Stomach smooth muscle (tissue), 2 donors: Measurements from ENCODE around the gene MRGPRG.
"Not testable (repeated sequence)": the region's sequence is repeated elsewhere in the genome, so short reads cannot be mapped to it uniquely, and the experiment has no call there.

Experiments used
- H3K27ac ChIP-seq: one replicate; pipeline ENCODE4 v1.7.0; 2013; ENCODE audit warnings: mild to moderate bottlenecking, low read length, inconsistent platforms
- H3K27me3 ChIP-seq, 2 donors: one replicate each; pipeline ENCODE4 v1.7.0; 2013; ENCODE audit warnings: low read length in 2 of 2; ENCODE audit not compliant: insufficient read depth in 2 of 2, control insufficient read depth in 1 of 2
- H3K36me3 ChIP-seq, 2 donors: one replicate each; pipeline ENCODE4 v1.7.0; 2013; ENCODE audit warnings: low read length in 2 of 2; ENCODE audit not compliant: control insufficient read depth in 2 of 2, insufficient read depth in 2 of 2
- H3K4me1 ChIP-seq: one replicate; pipeline ENCODE4 v1.7.0; 2013; ENCODE audit warnings: low read length; ENCODE audit not compliant: control insufficient read depth, insufficient read depth
- H3K4me3 ChIP-seq, 2 donors: one replicate each; pipeline ENCODE4 v1.7.0; 2013; ENCODE audit warnings: low read length in 2 of 2
- H3K9ac ChIP-seq, 2 donors: one replicate each; pipeline ENCODE4 v1.7.0; 2013; ENCODE audit warnings: low read length in 2 of 2, mild to moderate bottlenecking in 1 of 2
- H3K9me3 ChIP-seq, 2 donors: one replicate each; pipeline ENCODE4 v1.7.0; 2013; ENCODE audit warnings: low read length in 2 of 2; ENCODE audit not compliant: control insufficient read depth in 2 of 2
- donor health status: healthy.
- donor health status: Pancreatic carcinoma.

Gene MRGPRG

DNA sequence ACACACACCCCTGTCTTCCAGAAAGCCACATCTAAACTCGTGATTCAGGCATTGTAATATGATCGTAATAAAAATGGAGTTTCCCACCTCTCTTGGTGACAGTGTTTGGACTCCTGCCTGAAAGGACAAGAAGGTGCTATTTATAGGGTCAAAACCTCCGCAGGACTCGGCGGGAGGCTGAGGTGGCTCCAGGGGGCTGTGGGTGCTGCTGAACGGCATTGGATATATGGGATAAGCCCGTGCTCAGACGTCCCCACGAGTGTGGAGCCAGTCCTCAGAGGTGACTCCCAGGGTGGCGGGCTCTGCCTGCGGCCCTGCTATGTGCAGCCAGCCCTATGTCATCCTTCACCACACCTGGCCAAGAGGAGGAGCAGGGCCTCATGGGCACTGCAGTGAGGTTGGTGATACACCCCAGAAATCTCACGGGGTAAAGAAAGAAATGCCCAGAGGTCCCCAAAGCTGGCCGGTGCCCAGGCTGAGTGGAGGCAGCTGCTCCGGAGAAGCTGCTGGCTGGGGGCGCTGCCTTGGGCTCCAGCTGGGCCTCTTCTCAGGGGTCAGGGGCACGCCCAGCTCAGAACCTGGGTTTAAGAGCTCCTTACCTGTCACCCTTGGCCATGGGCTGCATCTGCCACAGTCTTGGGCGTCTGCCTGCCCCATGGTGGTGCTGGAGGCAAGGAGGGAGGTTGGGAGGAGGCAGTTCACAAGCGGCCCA is 48.4 kb downstream of the MRGPRG start:
- Histone ChIP-seq H3K27me3 (peaks cover 0 to 2% of the 10 kb centered on the region in 2 donors), H3K4me1 (peaks cover 32% of the 10 kb centered on the region), H3K9me3 (no peaks in the 10 kb centered on the region), H3K4me3 (peak overlapping the region; percentile 79 to 82), H3K9ac (peak overlapping the region in 1 of 2 donors; percentile 66), H3K36me3 (no peaks in the 10 kb centered on the region), H3K27ac (no peak overlapping the region)

DNA sequence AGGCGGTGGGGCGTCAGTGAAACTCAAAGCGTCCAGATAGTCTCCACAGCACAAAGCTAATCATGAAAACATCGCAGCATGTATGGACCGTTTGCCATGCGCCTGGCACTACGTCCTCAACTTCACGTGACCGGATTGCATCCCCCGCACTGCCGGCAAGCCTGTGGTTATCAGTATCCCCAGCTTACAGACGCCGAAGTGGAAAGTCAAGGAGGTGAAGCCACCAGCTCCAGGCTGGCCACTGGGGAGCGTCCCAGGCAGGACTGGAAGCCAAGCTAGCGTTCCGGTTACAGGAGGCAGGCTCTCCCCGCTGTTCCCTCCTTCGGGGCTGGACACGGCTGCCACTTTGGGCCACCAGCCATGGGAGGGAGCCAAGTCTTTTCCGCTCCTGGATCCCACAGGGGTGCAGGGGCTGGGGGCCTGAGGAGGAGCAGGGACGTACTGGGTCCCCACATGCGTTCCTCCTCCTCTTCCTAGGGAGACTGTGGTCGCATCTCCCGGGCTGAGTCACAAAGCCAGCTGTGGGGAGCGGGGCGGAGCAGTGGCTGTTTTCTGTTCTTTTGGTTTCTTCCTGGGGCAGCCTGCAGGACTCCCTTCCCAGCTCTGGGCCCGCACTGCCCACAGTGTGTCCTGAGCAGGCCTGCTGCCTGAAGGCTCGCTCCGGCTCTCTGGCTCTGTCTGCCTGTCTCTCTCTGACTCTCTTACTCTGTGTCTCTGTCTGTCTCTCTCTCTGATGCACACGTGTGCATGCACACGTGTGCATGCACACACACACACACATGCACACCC is 49.2 kb downstream of the MRGPRG start:
- H3K9ac ChIP-seq = peak overlapping the region; percentile 57 to 66
- H3K36me3 ChIP-seq = no peaks in the 10 kb centered on the region
- no peaks in the 10 kb centered on the region for H3K9me3 ChIP-seq
- peak overlapping the region; percentile 79 to 82 for H3K4me3 ChIP-seq
- H3K27me3 ChIP-seq = peaks cover 0 to 2% of the 10 kb centered on the region in 2 donors
- peaks cover 32% of the 10 kb centered on the region for H3K4me1 ChIP-seq
- H3K27ac ChIP-seq = peak overlapping the region; percentile 41

DNA sequence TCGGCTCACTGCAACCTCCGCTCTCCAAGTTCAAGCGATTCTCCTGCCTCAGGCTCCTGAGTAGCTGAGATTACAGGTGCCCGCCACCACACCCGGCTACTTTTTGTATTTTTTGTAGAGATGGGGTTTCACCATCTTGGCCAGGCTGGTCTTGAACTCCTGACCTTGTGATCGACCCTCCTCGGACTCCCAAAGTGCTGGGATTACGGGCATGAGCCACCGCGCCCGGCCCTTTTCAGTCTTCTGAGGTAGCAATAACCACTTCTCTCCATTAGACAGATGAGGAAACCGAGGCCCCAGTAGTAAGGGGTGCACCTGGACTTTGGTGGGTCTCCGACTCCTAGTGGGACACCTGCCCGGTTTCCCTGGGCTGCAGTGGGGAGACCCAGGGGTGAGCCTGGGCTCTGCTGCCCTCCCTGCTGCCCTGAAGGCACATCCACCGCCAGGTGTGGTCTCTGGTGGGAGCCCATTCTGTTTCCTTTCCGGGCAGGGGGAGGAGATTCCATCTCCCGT is 49.8 kb downstream of the MRGPRG start:
- peak overlapping the region; percentile 57 to 66 for H3K9ac ChIP-seq
- peaks cover 37% of the 10 kb centered on the region for H3K4me1 ChIP-seq
- not testable (repeated sequence) for H3K27ac ChIP-seq, H3K36me3 ChIP-seq, H3K9me3 ChIP-seq, H3K27me3 ChIP-seq
- peak overlapping the region; percentile 79 to 82 for H3K4me3 ChIP-seq
